Natural killer cell (primary cell): Measurements from ENCODE around the gene LYRM9. TPM values are rescaled to one million over a fixed set of nuclear protein-coding genes. Genes with fewer than 3 reads are reported as not detected.

Experiments used
- ATAC-seq, 3 donors: fragments of 150-1000 bp in 2 of 3; fragments of 200-7000 bp in 1 of 3; cut with Tn5 transposase; 1 replicate in 1 of 3; 2 replicates in 2 of 3; pipeline ENCODE4 v1.10.0; 2021; ENCODE audit warnings: mild to moderate bottlenecking in 2 of 3, moderate library complexity in 2 of 3
- DNase-seq, 2 donors: peaks; one replicate each; pipeline versions ENCODE4 v3.0.0 to v3.0.0-alpha.2; 2013 to 2021; ENCODE audit warnings: mixed read lengths in 1 of 2
- H3K27ac ChIP-seq: one replicate; pipeline ENCODE4 v1.5.1; 2013; ENCODE audit warnings: mild to moderate bottlenecking, low read length
- H3K27me3 ChIP-seq: one replicate; pipeline ENCODE4 v1.6.1; 2013; ENCODE audit warnings: low read length; ENCODE audit not compliant: control insufficient read depth, insufficient read depth
- H3K36me3 ChIP-seq: one replicate; pipeline ENCODE4 v1.6.1; 2013; ENCODE audit warnings: low read length; ENCODE audit not compliant: control insufficient read depth, insufficient read depth
- H3K4me1 ChIP-seq: one replicate; pipeline ENCODE4 v1.6.1; 2013; ENCODE audit warnings: low read length; ENCODE audit not compliant: control insufficient read depth, insufficient read depth
- H3K4me3 ChIP-seq: one replicate; pipeline ENCODE4 v1.5.1; 2013; ENCODE audit warnings: low read length
- H3K9me3 ChIP-seq: one replicate; pipeline ENCODE4 v1.6.1; 2013; ENCODE audit warnings: low read length; ENCODE audit not compliant: control insufficient read depth, insufficient read depth
- H3K27ac Mint-ChIP-seq, 2 donors: one replicate each; pipeline ENCODE4 v1.8.0; 2022; ENCODE audit warnings: mild to moderate bottlenecking in 2 of 2, mixed read lengths in 2 of 2, moderate library complexity in 1 of 2
- H3K27me3 Mint-ChIP-seq, 2 donors: one replicate each; pipeline ENCODE4 v1.8.0; 2022; ENCODE audit warnings: low read depth in 2 of 2, mixed read lengths in 2 of 2
- H3K36me3 Mint-ChIP-seq: one replicate; pipeline ENCODE4 v1.8.0; 2022; ENCODE audit warnings: mixed read lengths
- H3K4me1 Mint-ChIP-seq, 2 donors: one replicate each; pipeline ENCODE4 v1.8.0; 2022; ENCODE audit warnings: mixed read lengths in 2 of 2
- H3K4me3 Mint-ChIP-seq: one replicate; pipeline ENCODE4 v1.8.0; 2022; ENCODE audit warnings: mild to moderate bottlenecking, moderate library complexity, mixed read lengths
- H3K9me3 Mint-ChIP-seq, 2 donors: one replicate each; pipeline ENCODE4 v1.8.0; 2022; ENCODE audit warnings: mixed read lengths in 2 of 2
- WGBS: methylation state at CpG from one replicate; pipeline ENCODE4 v1.1.7; 2013; ENCODE audit warnings: missing lambda C conversion rate; ENCODE audit not compliant: insufficient coverage; 5-methylcytosine and 5-hydroxymethylcytosine counted together
- intact Hi-C: fragments of 100-400 bp; cut with micrococcal nuclease; formaldehyde crosslinking; loops from one replicate; pipeline ENCODE4 v1.14.2; 2022
- total RNA-seq, 4 donors: library from RNA; stranded (reverse); fragments of 120-200 nt in 1 of 4; gene quantifications; one replicate each; pipeline versions ENCODE4 v1.2.3 to v1.2.4, GENCODE V29; 2013 to 2022
- TF ChIP-seq, protein P1 (sequence below): fragments of 200-600 bp; IDR thresholded peaks from one replicate; pipeline ENCODE4 v1.8.0; 2022; ENCODE audit warnings: antibody characterized with exemption

The LYRM9 gene
- total RNA-seq, 3 donors from 2014 or later (not counting 1 experiment from before 2014, with no cell fraction given), result 7.8 to 13.0 (median 9.3) TPM

DNA sequence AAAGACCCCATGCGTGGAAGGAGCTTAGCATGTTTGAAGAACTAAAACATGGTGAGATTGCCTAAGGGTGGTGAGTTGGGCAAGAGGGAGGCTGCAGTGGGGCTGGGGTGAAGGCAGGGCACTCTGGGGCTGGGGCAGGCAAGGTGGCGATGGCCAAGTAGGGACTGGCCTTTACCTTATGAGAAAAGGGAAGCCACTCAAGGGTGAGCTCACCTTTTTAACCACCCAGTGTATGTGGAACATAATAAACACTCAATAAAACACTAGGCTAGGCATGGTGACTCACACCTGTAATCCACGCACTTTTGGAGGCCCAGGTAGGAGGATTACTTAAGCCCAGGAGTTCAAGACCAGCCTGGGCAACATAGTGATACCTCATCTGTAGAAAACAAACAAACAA, 37.7 kb downstream of the LYRM9 start:
- no peak overlapping the region for H3K4me3 Mint-ChIP-seq
- Histone ChIP-seq H3K27ac (no peak overlapping the region), H3K4me3 (no peak overlapping the region), H3K9me3 (no peaks in the 10 kb centered on the region), H3K4me1 (no peaks in the 10 kb centered on the region), H3K36me3 (no peaks in the 10 kb centered on the region), H3K27me3 (peaks cover 3% of the 10 kb centered on the region)
- ATAC-seq (no peak), DNase-seq (no peak)
- intact Hi-C loops, result no loop called here
- peaks cover 0 to 5% of the 10 kb centered on the region in 2 donors for H3K4me1 Mint-ChIP-seq
- no peaks in the 10 kb centered on the region for H3K9me3 Mint-ChIP-seq
- H3K36me3 Mint-ChIP-seq, result no peaks in the 10 kb centered on the region
- no peak overlapping the region for H3K27ac Mint-ChIP-seq
- TF ChIP-seq, protein P1, sequence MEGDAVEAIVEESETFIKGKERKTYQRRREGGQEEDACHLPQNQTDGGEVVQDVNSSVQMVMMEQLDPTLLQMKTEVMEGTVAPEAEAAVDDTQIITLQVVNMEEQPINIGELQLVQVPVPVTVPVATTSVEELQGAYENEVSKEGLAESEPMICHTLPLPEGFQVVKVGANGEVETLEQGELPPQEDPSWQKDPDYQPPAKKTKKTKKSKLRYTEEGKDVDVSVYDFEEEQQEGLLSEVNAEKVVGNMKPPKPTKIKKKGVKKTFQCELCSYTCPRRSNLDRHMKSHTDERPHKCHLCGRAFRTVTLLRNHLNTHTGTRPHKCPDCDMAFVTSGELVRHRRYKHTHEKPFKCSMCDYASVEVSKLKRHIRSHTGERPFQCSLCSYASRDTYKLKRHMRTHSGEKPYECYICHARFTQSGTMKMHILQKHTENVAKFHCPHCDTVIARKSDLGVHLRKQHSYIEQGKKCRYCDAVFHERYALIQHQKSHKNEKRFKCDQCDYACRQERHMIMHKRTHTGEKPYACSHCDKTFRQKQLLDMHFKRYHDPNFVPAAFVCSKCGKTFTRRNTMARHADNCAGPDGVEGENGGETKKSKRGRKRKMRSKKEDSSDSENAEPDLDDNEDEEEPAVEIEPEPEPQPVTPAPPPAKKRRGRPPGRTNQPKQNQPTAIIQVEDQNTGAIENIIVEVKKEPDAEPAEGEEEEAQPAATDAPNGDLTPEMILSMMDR, result no peak
- H3K27me3 Mint-ChIP-seq, result peaks cover 23% of the 10 kb centered on the region in 2 donors
- 91% methylated on average over 3 of the region's 3 CpGs for WGBS

DNA sequence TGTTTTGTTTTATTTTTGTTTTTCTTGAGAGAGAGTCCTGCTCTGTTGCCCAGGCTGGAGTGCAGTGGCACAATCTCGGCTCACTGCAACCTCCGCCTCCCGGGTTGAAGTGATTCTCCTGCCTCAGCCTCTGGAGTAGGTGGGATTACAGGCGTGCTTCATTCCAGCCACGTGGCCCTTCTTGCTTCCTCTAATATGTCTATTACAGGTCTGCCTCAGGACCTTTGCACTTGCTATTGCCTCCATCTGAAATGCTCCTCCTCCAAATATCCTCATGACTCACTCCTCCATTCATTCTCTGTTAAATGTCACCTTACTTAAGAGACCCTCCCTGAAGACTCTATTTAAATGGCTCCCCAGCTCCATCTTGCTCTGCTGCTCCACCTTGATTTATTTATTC, 39.0 kb downstream of the LYRM9 start:
- H3K9me3 ChIP-seq, result no peaks in the 10 kb centered on the region
- H3K27me3 ChIP-seq, result peaks cover 3% of the 10 kb centered on the region
- no peak overlapping the region for H3K4me3 ChIP-seq
- no peaks in the 10 kb centered on the region for H3K4me1 ChIP-seq
- no peaks in the 10 kb centered on the region for H3K36me3 ChIP-seq
- TF ChIP-seq, protein P1, result no peak
- no peak overlapping the region for H3K27ac ChIP-seq
- Mint-ChIP-seq H3K9me3 (no peaks in the 10 kb centered on the region), H3K36me3 (no peaks in the 10 kb centered on the region), H3K27me3 (peaks cover 19 to 20% of the 10 kb centered on the region in 2 donors), H3K4me1 (peaks cover 0 to 5% of the 10 kb centered on the region in 2 donors), H3K4me3 (no peak overlapping the region), H3K27ac (no peak overlapping the region)
- 89% methylated on average over 5 of the region's 5 CpGs for WGBS
- DNase-seq (no peak), ATAC-seq (no peak)
- intact Hi-C loops, result no loop called here

GRCh38 chr17:27853091-27853490, 40.1 kb downstream of the LYRM9 start:
- no peak for ATAC-seq
- H3K27ac Mint-ChIP-seq, result no peak overlapping the region

More at GRCh38 chr17:27853091-27853490, 40.1 kb downstream of the LYRM9 start:
- Histone ChIP-seq H3K27me3 (peaks cover 3% of the 10 kb centered on the region), H3K4me3 (no peak overlapping the region), H3K27ac (no peak overlapping the region), H3K9me3 (no peaks in the 10 kb centered on the region), H3K4me1 (no peaks in the 10 kb centered on the region), H3K36me3 (no peaks in the 10 kb centered on the region)
- WGBS, result no CpG with 5 or more reads among the region's 3 CpGs
- no peaks in the 10 kb centered on the region for H3K36me3 Mint-ChIP-seq
- intact Hi-C loops, result no loop called here
- TF ChIP-seq, protein P1, result no peak
- no peak for DNase-seq
- H3K9me3 Mint-ChIP-seq, result no peaks in the 10 kb centered on the region
- H3K4me1 Mint-ChIP-seq, result peaks cover 5 to 7% of the 10 kb centered on the region in 2 donors
- no peak overlapping the region for H3K4me3 Mint-ChIP-seq
- H3K27me3 Mint-ChIP-seq, result peaks cover 19 to 20% of the 10 kb centered on the region in 2 donors
